Measurements from ENCODE around the gene PPP3CA.

DNA sequence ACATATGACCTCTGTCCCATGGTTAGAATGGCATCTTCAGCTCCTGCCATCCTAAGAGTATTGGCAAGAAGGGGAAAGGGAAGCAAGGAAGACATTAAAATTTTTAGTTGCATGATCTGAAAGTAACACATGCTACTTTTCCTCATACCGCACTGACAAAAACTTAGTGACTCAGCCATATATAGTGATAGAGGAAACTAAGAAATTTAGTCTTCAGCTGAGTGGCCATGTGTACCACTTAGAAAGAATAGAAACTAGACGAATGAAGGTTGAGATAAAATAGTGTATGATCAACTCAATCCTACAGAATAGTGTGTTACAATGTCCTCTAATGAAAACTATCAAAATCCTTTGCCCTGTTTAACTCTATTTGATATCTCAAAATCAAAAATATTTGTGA lies 164.1 kb downstream of the PPP3CA start:
- TF ChIP-seq POLR2A (IDR thresholded peaks at IDR 0.05) (no peak), EP300 (IDR thresholded peaks at IDR 0.05) (no peak)
